Cardiac muscle cell (in vitro differentiated cells and primary cell): ENCODE data around the gene GDF15. TPM values are rescaled to one million over a fixed set of nuclear protein-coding genes. Genes with fewer than 3 reads are reported as not detected.
A peak's percentile ranks its signal among the peaks of the same experiment; 100 is the strongest.

ENCODE experiments used
- DNase-seq, 2 donors: peaks; one replicate each; pipeline versions ENCODE4 v3.0.0 to v3.0.0-alpha.2; 2010 to 2017; ENCODE audit warnings: low read depth in 1 of 2, low spot score in 1 of 2
- H3K27ac ChIP-seq: fragments of 200-600 bp; sonication (generic); 2 replicates; pipeline ENCODE4 v1.5.1; 2016
- H3K27me3 ChIP-seq: fragments of 200-600 bp; sonication (generic); 2 replicates; pipeline ENCODE4 v1.6.0; 2016; ENCODE audit warnings: control low read depth
- H3K36me3 ChIP-seq: fragments of 200-600 bp; sonication (generic); 2 replicates; pipeline ENCODE4 v1.5.1; 2016; ENCODE audit warnings: control low read depth
- H3K4me1 ChIP-seq: fragments of 200-600 bp; sonication (generic); 2 replicates; pipeline ENCODE4 v1.8.1; 2017; ENCODE audit warnings: low read depth, mild to moderate bottlenecking, mixed run types
- H3K4me3 ChIP-seq: fragments of 200-600 bp; sonication (generic); 2 replicates; pipeline ENCODE4 v1.5.1; 2016; ENCODE audit warnings: mild to moderate bottlenecking
- H3K9me3 ChIP-seq: fragments of 200-600 bp; sonication (generic); 2 replicates; pipeline ENCODE4 v1.5.1; 2017; ENCODE audit warnings: low read depth, mild to moderate bottlenecking, control low read depth
- polyA plus RNA-seq: library from polyadenylated mRNA; unstranded; fragments of >200 nt; fragmentation: Nextera tagmentation; extraction: Ambion mirVana; gene quantifications from 2 replicates; pipeline ENCODE4 v1.2.1, GENCODE V29; 2016
- total RNA-seq: library from RNA; depleted of rRNA; stranded (reverse); fragments of >200 nt; gene quantifications from 2 replicates; pipeline ENCODE4 v1.2.3, GENCODE V29; 2016
- TF ChIP-seq, protein P1 (sequence below): IDR thresholded peaks from 2 replicates; pipeline ENCODE4 v1.5.1; 2012; ENCODE audit warnings: low read depth, mild to moderate bottlenecking, low read length

The GDF15 gene
- total and polyA plus RNA-seq, 2 experiments from 2014 or later, result 2.4 to 10.0 TPM

GRCh38 chr19:18392417-18392816 is 6.5 kb downstream of the GDF15 start:
- H3K9me3 ChIP-seq, result no peaks in the 10 kb centered on the region
- H3K4me1 ChIP-seq, result peaks cover 3% of the 10 kb centered on the region
- TF ChIP-seq, protein P1, sequence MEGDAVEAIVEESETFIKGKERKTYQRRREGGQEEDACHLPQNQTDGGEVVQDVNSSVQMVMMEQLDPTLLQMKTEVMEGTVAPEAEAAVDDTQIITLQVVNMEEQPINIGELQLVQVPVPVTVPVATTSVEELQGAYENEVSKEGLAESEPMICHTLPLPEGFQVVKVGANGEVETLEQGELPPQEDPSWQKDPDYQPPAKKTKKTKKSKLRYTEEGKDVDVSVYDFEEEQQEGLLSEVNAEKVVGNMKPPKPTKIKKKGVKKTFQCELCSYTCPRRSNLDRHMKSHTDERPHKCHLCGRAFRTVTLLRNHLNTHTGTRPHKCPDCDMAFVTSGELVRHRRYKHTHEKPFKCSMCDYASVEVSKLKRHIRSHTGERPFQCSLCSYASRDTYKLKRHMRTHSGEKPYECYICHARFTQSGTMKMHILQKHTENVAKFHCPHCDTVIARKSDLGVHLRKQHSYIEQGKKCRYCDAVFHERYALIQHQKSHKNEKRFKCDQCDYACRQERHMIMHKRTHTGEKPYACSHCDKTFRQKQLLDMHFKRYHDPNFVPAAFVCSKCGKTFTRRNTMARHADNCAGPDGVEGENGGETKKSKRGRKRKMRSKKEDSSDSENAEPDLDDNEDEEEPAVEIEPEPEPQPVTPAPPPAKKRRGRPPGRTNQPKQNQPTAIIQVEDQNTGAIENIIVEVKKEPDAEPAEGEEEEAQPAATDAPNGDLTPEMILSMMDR, result no peak
- H3K27ac ChIP-seq, result no peak overlapping the region
- peak in 1 of 2 donors; percentile 90 for DNase-seq
- no peaks in the 10 kb centered on the region for H3K36me3 ChIP-seq
- no peak overlapping the region for H3K4me3 ChIP-seq
- H3K27me3 ChIP-seq, result peaks cover 7% of the 10 kb centered on the region

GRCh38 chr19:18392926-18393325 is 7.0 kb downstream of the GDF15 start:
- TF ChIP-seq, protein P1, result no peak
- Histone ChIP-seq H3K4me3 (no peak overlapping the region), H3K36me3 (no peaks in the 10 kb centered on the region), H3K9me3 (no peaks in the 10 kb centered on the region), H3K27me3 (peaks cover 3% of the 10 kb centered on the region), H3K27ac (no peak overlapping the region), H3K4me1 (peaks cover 4% of the 10 kb centered on the region)
- DNase-seq, result no peak

GRCh38 chr19:18393836-18394235 is 7.9 kb downstream of the GDF15 start:
- H3K9me3 ChIP-seq, result no peaks in the 10 kb centered on the region
- H3K4me1 ChIP-seq, result peaks cover 4% of the 10 kb centered on the region
- H3K27ac ChIP-seq, result no peak overlapping the region
- H3K36me3 ChIP-seq, result no peaks in the 10 kb centered on the region
- TF ChIP-seq, protein P1, result no peak
- peak in 1 of 2 donors; percentile 38 for DNase-seq
- H3K27me3 ChIP-seq, result no peaks in the 10 kb centered on the region
- H3K4me3 ChIP-seq, result no peak overlapping the region

DNA sequence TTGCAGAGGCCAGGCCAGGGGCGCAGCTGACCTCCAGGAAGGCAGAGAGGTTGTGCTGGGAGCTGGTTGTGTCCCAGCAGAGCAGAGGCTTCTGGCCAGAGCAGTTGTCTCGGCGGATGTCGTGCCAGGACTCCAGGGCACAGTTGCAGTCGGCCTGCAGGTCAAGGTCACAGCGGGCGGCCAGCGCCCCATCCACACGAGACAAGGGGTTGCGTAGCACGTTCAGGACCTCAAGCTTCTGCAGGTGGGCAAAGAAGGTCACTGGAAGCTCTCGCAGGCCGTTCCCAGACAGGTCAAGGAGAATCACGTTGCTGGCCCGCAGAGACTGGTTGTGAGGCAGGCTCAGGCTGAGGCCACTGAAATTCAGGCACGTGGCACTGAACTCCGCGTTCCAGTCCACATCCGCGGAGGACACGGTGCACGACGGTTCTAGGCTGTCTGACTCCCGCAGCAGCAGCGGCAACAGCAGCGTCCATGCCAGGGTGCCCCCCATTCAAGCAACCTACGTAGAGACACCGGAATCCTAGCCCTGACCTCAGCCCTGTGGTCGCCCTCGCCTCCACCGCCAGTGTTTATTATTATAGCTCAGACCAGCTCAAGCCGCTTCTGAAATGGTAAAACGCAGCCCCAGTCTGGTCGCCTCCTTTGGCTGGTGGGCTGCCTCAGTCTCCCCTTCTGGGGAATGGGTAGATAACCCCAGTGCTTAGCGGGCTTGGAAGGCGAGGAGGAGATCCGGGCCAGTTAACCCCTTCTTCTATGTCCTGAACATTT is 10.7 kb downstream of the GDF15 start:
- Histone ChIP-seq H3K27me3 (no peaks in the 10 kb centered on the region), H3K9me3 (no peaks in the 10 kb centered on the region), H3K4me3 (no peak overlapping the region), H3K4me1 (peaks cover 4% of the 10 kb centered on the region), H3K27ac (no peak overlapping the region), H3K36me3 (no peaks in the 10 kb centered on the region)
- TF ChIP-seq, protein P1, result no peak
- DNase-seq, result no peak

- peak in 1 of 2 donors; percentile 54 for DNase-seq
- H3K4me3 ChIP-seq, result no peak within 1 kb of the TSS
- H3K9me3 ChIP-seq, result no peaks in the 10 kb centered on the region
- peaks cover 4% of the 10 kb centered on the region for H3K4me1 ChIP-seq
- H3K27me3 ChIP-seq, result no peaks in the 10 kb centered on the region
- no peak within 1 kb of the TSS for H3K27ac ChIP-seq
- no peaks in the 10 kb centered on the region for H3K36me3 ChIP-seq
- TF ChIP-seq, protein P1, result no peak
Observed at GRCh38 chr19:18397242-18398202, 11.6 kb downstream of the GDF15 start, which contains the start of gene LRRC25. Gene LRRC25 (minus strand): TSS chr19:18397622. CDS start chr19:18396963, 659 bp downstream.
